ENCODE results near the gene TRIML1.

TRIML1 gene, protein sequence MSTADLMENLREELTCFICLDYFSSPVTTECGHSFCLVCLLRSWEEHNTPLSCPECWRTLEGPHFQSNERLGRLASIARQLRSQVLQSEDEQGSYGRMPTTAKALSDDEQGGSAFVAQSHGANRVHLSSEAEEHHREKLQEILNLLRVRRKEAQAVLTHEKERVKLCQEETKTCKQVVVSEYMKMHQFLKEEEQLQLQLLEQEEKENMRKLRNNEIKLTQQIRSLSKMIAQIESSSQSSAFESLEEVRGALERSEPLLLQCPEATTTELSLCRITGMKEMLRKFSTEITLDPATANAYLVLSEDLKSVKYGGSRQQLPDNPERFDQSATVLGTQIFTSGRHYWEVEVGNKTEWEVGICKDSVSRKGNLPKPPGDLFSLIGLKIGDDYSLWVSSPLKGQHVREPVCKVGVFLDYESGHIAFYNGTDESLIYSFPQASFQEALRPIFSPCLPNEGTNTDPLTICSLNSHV

DNA sequence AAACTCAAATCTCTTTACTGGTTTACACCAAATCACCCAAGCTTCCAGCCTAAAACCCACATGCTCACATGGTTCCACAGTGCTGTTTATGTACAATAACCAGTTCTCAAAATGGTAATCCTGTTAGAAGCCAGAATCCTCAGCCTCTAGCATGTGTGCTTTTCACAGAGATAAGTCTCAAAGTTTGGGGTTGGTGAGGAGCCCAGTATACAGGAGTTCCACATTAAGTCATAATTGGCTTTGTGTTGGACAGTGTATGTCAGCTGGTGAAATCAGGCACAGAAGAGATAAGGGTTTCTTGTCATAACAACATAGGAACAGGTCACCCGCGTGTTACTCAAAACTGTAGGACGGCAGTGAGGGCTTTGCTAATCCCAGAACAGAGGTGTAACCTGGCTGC lies at the start of gene TRIML1:
Gene TRIML1, plus strand, starts transcription at position 301 of the 400 bp plus-strand sequence. CDS start 118 bp downstream, outside the sequence.
- no peak within 1 kb of the TSS for H3K4me3 ChIP-seq (ENCODE audit: control insufficient read depth, low read depth, low read length)
- no peak for DNase-seq (ENCODE audit: low read depth)
- TF ChIP-seq, protein P1, sequence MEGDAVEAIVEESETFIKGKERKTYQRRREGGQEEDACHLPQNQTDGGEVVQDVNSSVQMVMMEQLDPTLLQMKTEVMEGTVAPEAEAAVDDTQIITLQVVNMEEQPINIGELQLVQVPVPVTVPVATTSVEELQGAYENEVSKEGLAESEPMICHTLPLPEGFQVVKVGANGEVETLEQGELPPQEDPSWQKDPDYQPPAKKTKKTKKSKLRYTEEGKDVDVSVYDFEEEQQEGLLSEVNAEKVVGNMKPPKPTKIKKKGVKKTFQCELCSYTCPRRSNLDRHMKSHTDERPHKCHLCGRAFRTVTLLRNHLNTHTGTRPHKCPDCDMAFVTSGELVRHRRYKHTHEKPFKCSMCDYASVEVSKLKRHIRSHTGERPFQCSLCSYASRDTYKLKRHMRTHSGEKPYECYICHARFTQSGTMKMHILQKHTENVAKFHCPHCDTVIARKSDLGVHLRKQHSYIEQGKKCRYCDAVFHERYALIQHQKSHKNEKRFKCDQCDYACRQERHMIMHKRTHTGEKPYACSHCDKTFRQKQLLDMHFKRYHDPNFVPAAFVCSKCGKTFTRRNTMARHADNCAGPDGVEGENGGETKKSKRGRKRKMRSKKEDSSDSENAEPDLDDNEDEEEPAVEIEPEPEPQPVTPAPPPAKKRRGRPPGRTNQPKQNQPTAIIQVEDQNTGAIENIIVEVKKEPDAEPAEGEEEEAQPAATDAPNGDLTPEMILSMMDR (conservative IDR thresholded peaks at IDR 0.05; ENCODE audit: control insufficient read depth, insufficient read depth, low read depth, low read length), result no peak

DNA sequence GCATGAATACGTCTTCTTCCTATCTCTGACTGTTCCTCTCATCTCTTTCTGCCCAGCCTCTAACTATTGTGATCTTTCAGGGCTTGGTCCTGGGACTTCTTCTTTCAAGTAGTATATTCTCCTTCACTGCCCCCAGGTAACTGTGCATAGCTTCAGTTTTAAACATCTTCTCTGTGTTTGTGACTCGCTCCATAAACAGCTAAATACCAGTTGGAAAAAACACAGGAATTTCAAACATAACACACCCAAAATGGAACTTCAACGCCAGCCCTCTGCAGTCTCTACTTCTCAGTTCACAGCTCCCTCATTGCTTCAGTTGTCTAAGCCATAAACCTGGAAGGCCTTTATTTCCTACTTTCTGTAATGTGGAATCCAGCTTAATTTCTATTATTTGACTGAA lies 46.4 kb upstream of the TRIML1 start:
- H3K4me3 ChIP-seq (ENCODE audit: control insufficient read depth, low read depth, low read length), result no peak overlapping the region
- TF ChIP-seq, protein P1 (conservative IDR thresholded peaks at IDR 0.05; ENCODE audit: control insufficient read depth, insufficient read depth, low read depth, low read length), result no peak
- DNase-seq (ENCODE audit: low read depth), result no peak

DNA sequence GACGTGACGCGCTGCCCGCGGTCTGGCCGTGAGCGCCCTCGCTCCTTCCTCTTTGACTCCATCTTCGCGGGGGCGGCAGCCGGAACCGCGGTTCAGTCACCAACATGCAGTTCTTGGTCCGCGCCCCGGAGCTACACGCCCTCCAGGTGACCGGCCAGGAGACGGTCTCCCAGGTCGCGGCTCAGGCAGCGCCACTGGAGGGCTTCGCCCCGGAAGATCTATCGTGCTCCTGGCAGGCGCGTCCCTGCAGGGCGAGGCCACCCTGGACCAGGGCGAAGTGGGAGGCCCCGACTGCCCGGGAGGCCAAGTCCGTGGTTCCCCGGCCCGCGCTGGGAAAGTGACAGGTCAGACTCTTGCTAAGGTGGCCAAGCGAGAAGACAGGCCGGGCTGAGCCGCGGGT lies 32.8 kb upstream of the TRIML1 start:
- no peak overlapping the region for H3K4me3 ChIP-seq (ENCODE audit: control insufficient read depth, low read depth, low read length)
- TF ChIP-seq, protein P1 (conservative IDR thresholded peaks at IDR 0.05; ENCODE audit: control insufficient read depth, insufficient read depth, low read depth, low read length), result no peak
- DNase-seq (ENCODE audit: low read depth), result no peak

DNA sequence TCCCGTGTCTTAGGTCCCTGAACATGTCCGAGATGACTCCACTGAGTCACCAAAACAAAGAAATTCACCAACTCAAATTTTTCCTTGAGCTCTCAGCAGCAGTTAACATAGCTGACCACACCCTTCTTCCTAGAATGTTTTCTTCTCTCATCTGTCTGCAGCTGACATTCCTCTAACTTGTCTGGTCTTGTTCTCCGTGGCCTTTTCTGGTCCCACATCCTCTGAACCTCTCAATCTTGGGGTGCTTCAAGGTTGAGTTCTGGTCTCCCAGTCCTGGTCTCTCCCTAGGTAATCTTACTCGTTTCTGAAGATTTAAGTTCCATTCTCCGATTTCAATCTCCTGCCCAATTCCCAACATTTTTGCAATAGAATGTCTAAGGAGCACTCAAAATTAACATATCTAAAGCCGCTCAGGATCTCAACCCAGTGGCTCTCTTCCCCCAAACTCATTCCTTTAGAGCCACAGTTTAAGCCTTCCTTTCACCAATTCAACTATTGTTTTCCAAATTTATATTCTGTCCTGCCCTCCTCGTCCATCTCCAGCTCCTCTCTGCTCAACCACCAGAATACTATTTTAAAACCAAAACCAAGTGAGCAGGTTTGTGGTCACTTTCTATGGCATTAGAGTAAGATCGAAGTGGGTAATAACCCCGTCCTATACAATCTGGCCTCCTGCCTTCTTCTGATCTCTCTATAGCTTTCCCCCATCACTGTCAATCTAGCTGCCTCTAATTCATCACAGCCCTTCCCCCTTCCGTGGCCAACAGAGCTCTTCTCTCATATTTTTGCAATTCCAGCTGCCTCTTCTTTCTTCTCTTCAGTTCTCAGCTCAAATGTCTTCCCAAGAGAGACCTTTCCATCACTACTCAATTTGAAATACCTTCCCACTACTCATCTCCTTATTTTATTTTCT lies 31.1 kb upstream of the TRIML1 start:
- no peak overlapping the region for H3K4me3 ChIP-seq (ENCODE audit: control insufficient read depth, low read depth, low read length)
- DNase-seq (ENCODE audit: low read depth), result peak; percentile 36
- TF ChIP-seq, protein P1 (conservative IDR thresholded peaks at IDR 0.05; ENCODE audit: control insufficient read depth, insufficient read depth, low read depth, low read length), result no peak

DNA sequence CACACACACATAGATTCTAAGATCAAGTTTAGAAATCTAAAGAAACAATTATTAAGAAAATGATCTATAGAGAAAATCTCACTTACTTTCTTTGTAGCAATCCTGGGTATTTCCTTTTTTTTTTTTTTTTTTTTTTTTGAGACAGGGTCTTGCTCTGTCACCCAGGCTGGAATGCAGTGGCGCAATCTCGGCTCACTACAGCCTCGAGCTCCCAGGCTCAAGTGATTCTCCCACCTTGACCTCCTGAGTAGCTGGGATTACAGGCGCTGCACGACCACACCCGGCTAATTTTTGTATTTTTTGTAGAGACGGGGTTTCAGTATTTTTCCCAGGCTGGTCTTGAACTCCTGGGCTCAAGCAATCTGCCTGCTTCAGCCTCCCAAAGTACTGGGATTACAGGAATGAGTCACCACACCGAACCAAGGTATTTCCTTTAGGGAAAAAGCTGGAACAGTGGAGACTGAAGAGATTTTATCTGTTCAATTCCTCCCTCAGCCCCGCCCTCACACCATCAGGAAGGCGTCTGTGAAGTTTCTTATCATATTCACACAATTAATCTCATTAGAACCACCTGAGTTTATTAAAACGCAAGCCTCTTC lies 30.0 kb upstream of the TRIML1 start, which contains the start of gene TRIML2:
Gene TRIML2, minus strand, starts transcription at position 447 of the 599 bp plus-strand sequence. CDS start 4,235 bp downstream, outside the sequence.
- TF ChIP-seq, protein P1 (conservative IDR thresholded peaks at IDR 0.05; ENCODE audit: control insufficient read depth, insufficient read depth, low read depth, low read length), result no peak
- no peak for DNase-seq (ENCODE audit: low read depth)
- H3K4me3 ChIP-seq (ENCODE audit: control insufficient read depth, low read depth, low read length), result no peak within 1 kb of the TSS

DNA sequence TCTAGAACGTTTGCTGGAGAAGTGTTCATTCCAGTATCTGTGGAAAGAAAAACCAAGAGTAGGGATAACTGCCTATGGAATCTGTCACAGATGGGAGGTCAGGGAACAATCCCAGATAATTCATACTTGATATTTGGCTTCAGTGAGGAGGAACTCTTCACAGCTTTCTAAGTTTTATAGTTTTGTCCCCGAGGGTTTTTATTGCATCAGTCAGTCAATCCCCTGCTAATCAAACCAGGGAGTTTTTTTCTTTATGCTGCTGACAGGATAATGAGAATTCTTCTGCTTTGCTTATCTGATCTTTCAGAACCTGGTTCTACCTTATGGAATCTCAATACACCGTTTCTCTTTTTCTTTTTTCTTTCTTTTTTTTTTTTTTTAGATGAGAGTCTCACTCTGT lies 29.2 kb upstream of the TRIML1 start:
- TF ChIP-seq, protein P1 (conservative IDR thresholded peaks at IDR 0.05; ENCODE audit: control insufficient read depth, insufficient read depth, low read depth, low read length), result no peak
- no peak overlapping the region for H3K4me3 ChIP-seq (ENCODE audit: control insufficient read depth, low read depth, low read length)
- no peak for DNase-seq (ENCODE audit: low read depth)

Data from fibroblast of mammary gland (primary cell).